Stomach (tissue), 4 donors: ENCODE data around the gene SLC26A1.

Experiments
- CTCF ChIP-seq, 7 experiments: fragments of 450-650 bp in 4 of 7; fragments of 200-600 bp in 3 of 7; sonication (generic) in 3 of 7; IDR thresholded peaks; one replicate each; pipeline ENCODE4 v1.5.1; 2016 to 2019; ENCODE audit warnings: antibody characterized with exemption in 7 of 7, control low read depth in 2 of 7, mild to moderate bottlenecking in 1 of 7
- EP300 ChIP-seq: sonication (generic); formaldehyde crosslinking; IDR thresholded peaks from one replicate; pipeline ENCODE4 v1.6.1; 2017; ENCODE audit warnings: antibody characterized with exemption
- POLR2A ChIP-seq, 4 donors: fragments of 450-650 bp; IDR thresholded peaks; one replicate each; pipeline ENCODE4 v1.6.1; 2016; ENCODE audit warnings: antibody characterized with exemption in 4 of 4, control low read depth in 2 of 4, mild to moderate bottlenecking in 1 of 4, moderate library complexity in 1 of 4
- POLR2AphosphoS5 ChIP-seq, 3 donors: sonication (generic); formaldehyde crosslinking; IDR thresholded peaks; one replicate each; pipeline ENCODE4 v1.6.1; 2016; ENCODE audit warnings: antibody characterized with exemption in 3 of 3

DNA sequence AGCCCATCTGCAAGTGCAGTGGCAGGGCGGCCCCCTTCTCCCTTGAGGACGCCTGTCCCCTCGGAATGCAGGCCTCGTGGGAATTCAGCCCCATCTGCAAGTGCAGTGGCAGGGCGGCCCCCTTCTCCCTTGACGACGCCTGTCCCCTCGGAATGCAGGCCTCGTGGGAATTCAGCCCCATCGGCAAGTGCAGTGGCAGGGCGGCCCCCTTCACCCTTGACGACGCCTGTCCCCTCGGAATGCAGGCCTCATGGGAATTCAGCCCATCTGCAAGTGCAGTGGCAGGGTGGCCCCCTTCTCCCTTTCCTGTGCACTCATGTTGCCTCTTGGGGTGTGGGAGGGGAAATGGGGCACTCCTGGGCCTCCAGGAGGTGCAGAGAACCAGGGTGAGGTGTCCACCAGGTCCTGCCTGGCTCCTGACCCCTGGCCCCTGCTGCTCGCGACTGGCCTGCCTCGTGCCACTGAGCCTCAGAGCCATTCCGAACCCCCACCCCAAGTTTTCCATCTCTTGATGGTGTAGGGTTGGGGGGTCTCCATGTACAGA, 6.8 kb upstream of the SLC26A1 start:
- TF ChIP-seq CTCF (IDR thresholded peaks at IDR 0.05), result no peak
- TF ChIP-seq EP300, result no peak
- TF ChIP-seq POLR2A (IDR thresholded peaks at IDR 0.05), result no peak
- TF ChIP-seq POLR2AphosphoS5 (IDR thresholded peaks at IDR 0.05), result no peak
